Stimulated activated CD8-positive, alpha-beta memory T cell treated with anti-CD3 and anti-CD28 coated beads, Interleukin-4, amount 100 ng/mL, for 4 hours (primary cell): Measurements from ENCODE around the gene PIK3C2A.

ENCODE experiments used
- DNase-seq, 2 donors: peaks; one replicate each; pipeline ENCODE4 v3.0.0-alpha.2; 2020; ENCODE audit warnings: low read depth in 2 of 2, low spot score in 1 of 2

Gene PIK3C2A

DNA sequence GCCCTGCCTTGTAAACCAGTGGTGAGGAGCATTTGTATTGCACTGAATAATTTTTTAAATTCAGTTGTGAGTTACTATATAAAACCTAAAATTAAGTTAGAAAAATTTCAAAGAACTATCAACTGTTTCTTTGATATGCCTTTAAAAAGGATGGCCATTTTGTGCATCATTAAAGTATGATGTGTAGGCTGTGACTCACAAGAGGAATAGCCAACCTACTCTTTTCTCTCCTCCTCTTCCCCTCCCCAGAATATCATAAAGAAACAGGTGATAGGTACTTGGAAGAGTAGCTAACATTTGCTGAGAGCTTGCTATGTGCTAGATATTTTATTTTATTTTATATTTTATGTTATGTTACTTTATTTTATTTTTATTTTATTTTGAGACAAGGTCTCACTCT is 10.6 kb upstream of the PIK3C2A start:
- no peak for DNase-seq

- DNase-seq, result no peak
These were observed 9.6 kb upstream of the PIK3C2A start for GRCh38 chr11:17217401-17217800.

GRCh38 chr11:17214338-17214737 is 6.6 kb upstream of the PIK3C2A start:
- DNase-seq, result no peak

- DNase-seq, result no peak
These were observed 3.5 kb upstream of the PIK3C2A start for GRCh38 chr11:17211286-17211685.

DNA sequence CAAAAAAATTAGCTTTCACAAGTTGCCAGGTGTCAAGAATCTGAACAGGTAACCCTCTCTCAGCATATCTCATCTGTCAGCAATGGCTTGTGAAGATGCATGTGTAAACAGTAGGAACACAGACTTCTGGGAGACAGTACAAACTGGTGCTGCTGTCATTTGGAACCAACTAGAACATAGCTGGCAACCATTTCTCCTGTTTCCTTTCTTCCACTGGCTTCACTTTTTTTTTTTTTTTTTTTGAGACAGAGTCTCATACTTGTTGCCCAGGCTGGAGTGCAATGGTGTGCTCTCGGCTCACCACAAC is 2.1 kb upstream of the PIK3C2A start:
- DNase-seq, result no peak

GRCh38 chr11:17208257-17208999 is 642 bp upstream of the PIK3C2A start:
- peak in 1 of 2 donors; percentile 8 for DNase-seq

GRCh38 chr11:17206463-17206862 is 1.3 kb downstream of the PIK3C2A start:
- no peak for DNase-seq

DNA sequence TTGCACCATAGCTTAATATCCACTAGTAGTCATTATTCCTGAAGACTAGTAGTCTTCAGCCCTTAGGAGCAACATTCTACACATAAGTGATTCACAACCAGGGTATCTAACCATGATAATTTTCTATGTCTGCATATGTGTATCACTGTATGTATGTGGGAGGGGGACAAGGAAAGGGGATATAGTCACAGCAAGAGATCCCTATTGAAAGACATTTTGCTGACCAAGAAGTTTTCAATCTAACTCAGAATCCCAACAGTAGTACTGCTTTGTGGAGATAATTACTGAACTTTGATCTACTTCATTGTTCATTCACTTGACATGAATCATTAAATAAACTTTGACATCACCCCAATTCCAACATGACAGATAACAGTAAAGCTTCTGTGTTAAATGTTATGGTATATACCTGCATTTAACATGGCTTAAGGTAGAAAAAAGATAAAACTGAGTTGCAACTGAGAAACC is 10.3 kb downstream of the PIK3C2A start:
- DNase-seq, result no peak

DNA sequence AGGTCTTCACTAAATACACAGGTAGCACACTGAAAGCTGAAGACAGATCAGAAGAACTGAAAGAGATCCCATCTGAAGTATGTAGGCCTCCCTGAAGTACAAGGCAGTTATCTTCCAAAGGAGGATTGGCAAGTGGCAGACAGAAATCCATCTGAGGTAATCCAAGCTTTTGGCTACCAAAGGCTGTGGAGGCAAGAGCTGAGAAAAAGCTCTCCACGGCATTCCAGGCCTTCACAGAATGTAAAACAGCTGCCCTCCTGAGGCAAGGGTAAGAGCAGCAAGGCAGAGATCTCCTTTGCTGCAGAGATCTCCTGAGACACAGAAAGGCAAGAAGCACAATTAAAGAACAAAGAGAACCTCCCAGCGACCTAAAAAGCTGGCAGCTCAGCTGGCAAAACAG is 19.1 kb downstream of the PIK3C2A start:
- DNase-seq, result no peak

- DNase-seq, result no peak
These were observed 20.7 kb downstream of the PIK3C2A start for GRCh38 chr11:17186932-17187692.

DNA sequence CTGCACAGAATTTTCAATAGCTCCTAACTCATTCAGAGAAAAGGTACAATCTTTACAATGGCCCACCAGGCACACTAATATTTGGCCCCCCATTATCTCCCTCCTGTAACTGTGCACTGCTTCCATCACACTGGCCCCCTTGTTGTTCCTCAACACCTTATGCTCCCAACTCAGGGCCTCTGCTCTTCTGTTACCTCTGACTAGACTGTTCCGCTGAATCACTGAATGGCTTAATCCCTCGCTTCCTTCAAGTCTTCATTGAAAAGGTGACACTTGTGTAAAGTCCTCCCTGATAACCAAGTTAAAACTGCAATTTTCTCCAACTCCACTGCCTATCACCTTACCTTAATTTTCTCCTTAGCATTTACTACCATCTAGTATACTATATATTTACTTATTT is 21.8 kb downstream of the PIK3C2A start:
- DNase-seq, result no peak

GRCh38 chr11:17184882-17185587 is 22.8 kb downstream of the PIK3C2A start:
- DNase-seq, result no peak

- no peak for DNase-seq
These were observed 23.9 kb downstream of the PIK3C2A start for GRCh38 chr11:17183836-17184235.

GRCh38 chr11:17179970-17180369 is 27.8 kb downstream of the PIK3C2A start:
- DNase-seq, result no peak

- no peak for DNase-seq
These were observed 34.5 kb downstream of the PIK3C2A start for GRCh38 chr11:17173332-17173731.

DNA sequence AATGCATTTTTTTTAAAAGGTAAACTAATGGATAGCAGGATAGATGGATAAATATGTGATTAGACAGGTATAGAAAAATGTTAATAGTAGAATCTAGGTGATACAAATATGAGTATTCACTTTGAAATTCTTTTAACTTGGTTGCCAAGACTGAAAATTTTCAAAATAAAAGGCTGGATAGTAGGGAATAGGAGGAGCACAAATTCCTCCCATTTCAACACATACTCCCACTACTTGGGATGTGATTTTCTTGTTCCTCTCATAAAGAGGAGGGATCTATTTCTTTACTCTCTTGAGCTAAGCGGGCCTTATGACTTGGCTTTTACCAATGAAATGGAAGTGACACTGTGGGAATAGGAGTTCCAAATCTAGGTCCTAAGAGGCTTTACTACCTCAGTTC is 35.9 kb downstream of the PIK3C2A start:
- DNase-seq, result no peak

- DNase-seq, result no peak
These were observed 36.4 kb downstream of the PIK3C2A start for GRCh38 chr11:17171343-17171742.

GRCh38 chr11:17169876-17170275 is 37.9 kb downstream of the PIK3C2A start:
- DNase-seq, result no peak

DNA sequence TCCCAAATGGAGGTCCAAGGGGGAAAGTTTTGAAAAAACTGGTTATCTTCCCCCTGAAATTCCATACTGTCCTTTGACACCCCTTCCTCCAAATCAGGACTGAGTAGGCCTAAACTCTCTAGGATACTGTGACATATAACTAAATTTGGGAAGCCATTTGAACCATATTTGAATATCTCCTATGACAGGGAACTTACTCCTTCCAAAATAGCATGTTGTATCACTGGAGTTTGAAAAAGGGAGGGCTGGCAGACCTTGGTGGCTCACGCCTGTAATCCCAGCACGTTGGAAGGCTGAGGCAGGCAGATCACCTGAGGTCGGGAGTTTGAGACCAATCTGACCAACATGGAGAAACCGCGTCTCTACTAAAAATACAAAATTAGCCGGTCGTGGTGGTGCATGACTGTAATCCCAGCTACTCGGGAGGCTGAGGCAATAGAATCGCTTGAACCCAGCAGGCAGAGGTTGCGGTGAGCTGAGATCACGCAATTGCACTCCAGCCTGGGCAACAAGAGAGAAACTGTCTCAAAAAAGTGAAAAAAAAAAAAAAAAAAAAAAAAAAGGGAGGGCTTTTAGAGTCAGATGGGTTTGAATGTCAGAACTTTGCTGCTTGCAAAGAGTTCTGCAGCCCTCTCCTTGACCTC is 42.4 kb downstream of the PIK3C2A start:
- DNase-seq, result no peak

DNA sequence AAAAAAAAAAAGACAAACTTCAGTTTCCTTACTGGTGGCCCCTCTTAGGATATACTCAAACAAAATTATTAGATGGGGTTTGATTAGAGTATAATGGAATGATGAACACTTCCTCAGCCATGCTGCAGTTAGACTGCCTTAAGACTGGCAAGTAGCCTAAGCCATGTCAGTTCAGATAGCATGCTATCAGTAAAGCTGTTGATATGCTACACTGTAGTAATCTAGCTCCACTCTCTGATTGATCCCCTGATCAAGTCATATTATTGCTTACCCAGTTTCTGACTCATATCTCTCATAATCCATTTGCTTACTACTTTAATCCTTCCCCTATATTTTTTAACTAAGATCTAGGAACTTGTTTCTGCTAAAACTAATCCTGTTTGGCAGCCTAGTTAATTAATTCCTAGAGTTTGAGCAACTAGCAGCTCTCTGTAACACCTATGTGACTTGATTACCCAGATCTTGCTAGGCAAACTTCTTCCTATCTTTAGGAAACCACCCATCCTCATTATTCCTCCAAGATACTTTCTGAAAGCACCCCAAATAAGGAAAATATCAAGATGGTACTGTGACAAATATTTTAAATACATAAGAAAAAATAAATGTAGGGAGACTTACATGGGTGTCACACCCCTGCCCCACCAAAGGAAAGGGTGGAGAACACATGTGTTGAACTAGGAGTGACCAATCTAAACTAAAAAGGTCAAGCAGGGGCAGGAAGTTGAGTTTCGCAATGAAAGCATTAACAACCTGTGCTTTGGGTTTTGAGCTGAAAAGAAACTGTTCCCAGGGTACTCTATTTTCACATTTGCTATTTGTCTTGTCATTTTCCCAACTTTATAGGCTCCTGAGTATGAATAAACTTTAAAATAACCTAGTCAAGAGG is 43.2 kb downstream of the PIK3C2A start:
- no peak for DNase-seq

GRCh38 chr11:17163736-17164135 is 44.0 kb downstream of the PIK3C2A start:
- DNase-seq, result no peak
